ENCODE results near the gene PTCD3. TPM values are rescaled to one million over a fixed set of nuclear protein-coding genes. Genes with fewer than 3 reads are reported as not detected.
A peak's percentile ranks its signal among the peaks of the same experiment; 100 is the strongest.

PTCD3 gene
- polyA plus RNA-seq, 3 donors from 2014 or later: 15.9 to 28.8 (median 24.0) TPM

DNA sequence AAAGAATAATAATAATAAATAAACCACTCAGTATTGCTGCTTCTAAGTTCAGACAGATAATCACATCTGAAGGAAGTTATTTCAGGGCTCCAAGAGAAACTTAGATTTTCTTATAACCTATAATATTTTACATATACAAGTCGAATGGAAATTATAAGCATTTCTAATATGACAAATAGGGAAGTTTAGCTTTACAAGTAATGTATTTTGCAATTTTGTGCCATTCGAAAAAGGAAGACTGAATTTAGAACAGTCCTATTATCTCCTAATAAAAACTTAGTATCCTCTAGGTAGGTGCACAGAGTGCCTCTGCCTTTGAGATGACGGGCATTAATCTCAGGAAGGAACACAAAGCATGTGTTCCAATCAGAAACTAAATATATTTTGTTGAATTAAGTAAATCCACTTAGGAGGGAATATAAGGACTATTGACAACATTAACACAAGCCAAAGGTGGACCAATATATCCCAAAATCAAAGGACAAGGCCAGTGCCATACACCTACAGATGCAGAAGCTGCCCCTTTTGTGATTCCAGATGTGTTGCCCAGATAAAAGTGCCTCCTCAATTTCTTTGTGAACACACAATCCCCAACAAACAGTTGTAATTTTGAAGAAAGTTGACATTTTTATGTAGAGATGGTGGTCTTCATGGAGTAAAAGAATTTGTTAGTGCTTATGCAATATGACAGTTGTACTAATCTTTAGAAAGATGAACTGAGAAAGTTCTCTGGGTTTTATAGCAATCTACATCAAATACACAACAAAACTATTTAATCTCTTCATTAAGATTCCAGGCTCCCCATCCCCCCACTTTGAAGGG, 36.6 kb downstream of the PTCD3 start:
- no peaks in the 10 kb centered on the region for H3K9me3 Mint-ChIP-seq
- no peak overlapping the region for H3K4me3 Mint-ChIP-seq
- peaks cover 0 to 3% (median 1%) of the 10 kb centered on the region in 3 donors for H3K27me3 Mint-ChIP-seq (ENCODE audit: low read depth in 3 of 3)
- peaks cover 18 to 52% (median 20%) of the 10 kb centered on the region in 3 donors for H3K36me3 Mint-ChIP-seq
- H3K27ac Mint-ChIP-seq: peak overlapping the region in 3 of 6 donors; percentile 10 to 55 (median 40)
- H3K4me1 Mint-ChIP-seq: no peaks in the 10 kb centered on the region
- no peak for DNase-seq

DNA sequence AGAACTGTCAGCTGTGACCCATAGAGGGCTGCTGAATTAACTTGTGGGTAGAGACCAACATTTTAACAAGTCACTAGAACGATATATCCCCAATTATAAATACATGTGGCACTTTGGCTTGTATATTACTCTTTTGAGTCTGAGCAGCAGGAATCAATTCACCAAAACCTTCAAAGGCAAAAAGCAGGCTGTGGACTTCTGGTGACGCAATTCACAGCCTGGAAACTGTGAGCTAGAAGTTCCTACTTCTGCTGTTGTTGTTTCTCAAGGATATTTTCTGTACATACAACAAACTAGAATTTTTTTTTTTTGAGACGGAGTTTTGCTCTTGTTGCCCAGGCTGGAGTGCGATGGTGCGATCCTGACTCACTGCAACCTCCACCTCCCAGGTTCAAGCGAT, 37.3 kb downstream of the PTCD3 start:
- Mint-ChIP-seq H3K4me3 (no peak overlapping the region), H3K36me3 (peaks cover 14 to 51% (median 17%) of the 10 kb centered on the region in 3 donors), H3K27me3 (ENCODE audit: low read depth in 3 of 3) (peaks cover 0 to 3% (median 1%) of the 10 kb centered on the region in 3 donors), H3K9me3 (no peaks in the 10 kb centered on the region), H3K27ac (peak overlapping the region in 3 of 6 donors; percentile 10 to 40 (median 12)), H3K4me1 (no peaks in the 10 kb centered on the region)
- DNase-seq: no peak

- no peak for DNase-seq
- Mint-ChIP-seq H3K36me3 (peaks cover 17 to 49% (median 17%) of the 10 kb centered on the region in 3 donors), H3K4me3 (no peak overlapping the region), H3K27me3 (ENCODE audit: low read depth in 3 of 3) (peaks cover 0 to 2% (median 1%) of the 10 kb centered on the region in 3 donors), H3K9me3 (no peaks in the 10 kb centered on the region), H3K27ac (peak overlapping the region in 2 of 6 donors; percentile 25 to 64), H3K4me1 (no peaks in the 10 kb centered on the region)
Observed at GRCh38 chr2:86143926-86144685, 38.1 kb downstream of the PTCD3 start.

DNA sequence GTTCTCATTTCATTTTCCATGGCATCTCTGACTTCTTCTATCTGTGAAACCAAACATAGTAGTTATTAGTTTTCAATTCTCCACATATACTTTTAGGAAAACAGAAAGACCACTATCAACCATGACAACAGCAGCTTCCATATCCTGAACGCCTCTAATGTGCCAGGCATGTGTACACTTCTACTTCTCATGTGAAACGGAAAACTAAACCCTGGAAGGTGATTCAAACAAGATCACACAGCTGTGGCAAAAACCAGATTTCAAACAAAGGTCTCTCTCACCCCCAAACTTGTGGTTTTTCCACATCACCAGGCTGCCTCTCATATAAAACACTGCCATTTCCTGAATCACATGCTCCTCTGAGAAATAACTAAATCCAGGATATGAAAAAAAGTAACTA, 41.8 kb downstream of the PTCD3 start:
- Mint-ChIP-seq H3K27me3 (ENCODE audit: low read depth in 3 of 3) (peaks cover 0 to 2% (median 1%) of the 10 kb centered on the region in 3 donors), H3K27ac (peak overlapping the region in 5 of 6 donors; percentile 4 to 52 (median 30)), H3K4me1 (no peaks in the 10 kb centered on the region), H3K9me3 (no peaks in the 10 kb centered on the region), H3K4me3 (no peak overlapping the region), H3K36me3 (peaks cover 25 to 54% (median 27%) of the 10 kb centered on the region in 3 donors)
- DNase-seq: no peak

DNA sequence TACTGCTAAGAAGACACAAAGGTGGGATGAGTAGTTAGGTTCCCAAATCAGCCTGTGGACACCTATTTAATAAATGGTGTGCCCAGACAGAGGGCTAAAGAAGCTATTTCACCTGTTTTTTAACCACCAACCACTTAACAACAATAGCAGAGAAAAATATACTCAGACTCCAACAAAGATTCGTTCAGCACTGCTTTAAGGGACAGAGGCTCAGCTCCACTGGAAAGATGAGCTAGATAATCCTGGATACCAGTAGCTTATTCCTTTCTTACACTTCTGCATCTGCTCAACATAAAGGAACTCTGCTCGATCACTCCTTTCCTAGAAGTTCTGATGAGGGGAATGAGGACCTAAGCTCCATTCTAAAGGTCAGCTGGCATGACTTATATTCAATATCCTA, 44.5 kb downstream of the PTCD3 start:
- Mint-ChIP-seq H3K4me1 (no peaks in the 10 kb centered on the region), H3K27ac (peak overlapping the region in 2 of 6 donors; percentile 4 to 6), H3K9me3 (no peaks in the 10 kb centered on the region), H3K36me3 (peaks cover 30 to 49% (median 34%) of the 10 kb centered on the region in 3 donors), H3K27me3 (ENCODE audit: low read depth in 3 of 3) (peaks cover 0 to 2% (median 1%) of the 10 kb centered on the region in 3 donors), H3K4me3 (no peak overlapping the region)
- DNase-seq: no peak

DNA sequence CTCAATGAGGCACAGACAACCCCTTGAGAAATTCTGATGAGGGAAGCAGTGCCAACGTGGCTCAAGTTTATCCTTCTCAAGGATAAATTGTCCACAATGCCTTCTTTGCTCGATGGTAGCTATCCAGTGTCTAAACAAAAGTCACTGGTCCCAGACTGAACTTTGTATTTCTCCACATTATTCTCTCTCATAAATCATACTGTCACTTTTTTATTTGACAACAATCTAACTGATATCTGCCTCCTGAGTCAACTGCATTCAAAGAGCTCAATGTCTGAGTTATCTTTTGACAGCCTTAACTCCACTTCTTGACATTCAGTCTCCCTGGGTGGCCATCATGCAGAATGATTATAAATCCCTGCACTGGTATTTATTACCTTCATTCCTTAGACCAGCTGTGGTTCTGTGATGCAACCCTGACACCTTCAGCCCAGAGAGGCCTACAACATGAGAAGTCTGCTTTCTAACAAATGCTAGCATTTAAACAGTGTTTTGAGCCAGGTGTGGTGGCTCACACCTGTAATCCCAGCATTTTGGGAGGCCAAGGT, 51.0 kb downstream of the PTCD3 start:
- no peak overlapping the region for H3K4me3 Mint-ChIP-seq
- H3K27ac Mint-ChIP-seq: no peak overlapping the region
- H3K4me1 Mint-ChIP-seq: no peaks in the 10 kb centered on the region
- H3K27me3 Mint-ChIP-seq (ENCODE audit: low read depth in 3 of 3): no peaks in the 10 kb centered on the region
- no peak for DNase-seq
- peaks cover 25 to 36% (median 25%) of the 10 kb centered on the region in 3 donors for H3K36me3 Mint-ChIP-seq
- H3K9me3 Mint-ChIP-seq: no peaks in the 10 kb centered on the region

GRCh38 chr2:86158286-86158685, 52.3 kb downstream of the PTCD3 start:
- Mint-ChIP-seq H3K36me3 (peaks cover 18 to 37% (median 20%) of the 10 kb centered on the region in 3 donors), H3K9me3 (no peaks in the 10 kb centered on the region), H3K27me3 (ENCODE audit: low read depth in 3 of 3) (no peaks in the 10 kb centered on the region), H3K27ac (peak overlapping the region in 1 of 6 donors; percentile 34), H3K4me3 (no peak overlapping the region), H3K4me1 (no peaks in the 10 kb centered on the region)
- no peak for DNase-seq

DNA sequence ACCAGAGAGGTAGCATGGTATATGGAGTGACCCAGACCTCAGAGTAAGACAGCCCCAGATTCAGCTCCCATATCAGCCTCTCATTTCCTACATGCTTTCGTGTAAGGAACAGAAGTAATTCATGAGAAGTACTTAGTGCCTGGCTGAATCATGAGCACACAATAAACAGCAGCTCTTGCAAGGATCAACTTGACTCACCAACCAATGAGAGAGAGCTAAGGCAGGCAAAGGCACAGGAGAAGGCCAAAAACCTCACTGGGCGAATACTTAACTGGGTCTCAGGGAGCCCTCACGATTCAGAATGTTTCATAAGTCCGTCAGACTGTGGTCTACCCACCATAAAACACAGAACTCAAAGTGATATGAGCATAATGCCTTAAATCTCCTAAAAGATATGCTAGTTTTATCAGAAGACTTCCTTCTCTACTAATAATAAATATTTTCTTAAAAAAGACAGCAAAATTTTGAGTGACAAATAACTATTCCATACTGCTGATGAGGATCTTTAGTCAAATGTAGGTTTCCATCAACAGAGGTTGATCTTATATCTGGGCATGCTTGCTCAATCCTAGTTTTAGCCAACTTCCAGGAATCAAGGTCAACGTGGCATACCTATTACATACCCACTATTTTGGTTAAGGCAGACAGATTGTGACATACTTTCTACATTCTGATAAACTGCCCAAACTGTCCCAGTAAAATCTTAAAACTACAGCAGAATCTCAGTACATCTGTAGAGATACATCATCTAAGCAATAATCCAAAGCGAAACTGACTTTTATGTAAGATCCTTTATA, 54.3 kb downstream of the PTCD3 start:
- DNase-seq: no peak
- H3K4me1 Mint-ChIP-seq: no peaks in the 10 kb centered on the region
- H3K36me3 Mint-ChIP-seq: peaks cover 17 to 41% (median 25%) of the 10 kb centered on the region in 3 donors
- H3K9me3 Mint-ChIP-seq: no peaks in the 10 kb centered on the region
- H3K27me3 Mint-ChIP-seq (ENCODE audit: low read depth in 3 of 3): no peaks in the 10 kb centered on the region
- H3K27ac Mint-ChIP-seq: peak overlapping the region in 1 of 6 donors; percentile 40
- no peak overlapping the region for H3K4me3 Mint-ChIP-seq

GRCh38 chr2:86170449-86170848, 64.4 kb downstream of the PTCD3 start:
- Mint-ChIP-seq H3K27me3 (ENCODE audit: low read depth in 3 of 3) (peaks cover 0 to 3% (median 2%) of the 10 kb centered on the region in 3 donors), H3K4me1 (peaks cover 2 to 20% of the 10 kb centered on the region in 2 donors), H3K36me3 (peaks cover 13 to 44% (median 29%) of the 10 kb centered on the region in 3 donors), H3K4me3 (no peak overlapping the region), H3K27ac (peak overlapping the region in 2 of 6 donors; percentile 39 to 40), H3K9me3 (no peaks in the 10 kb centered on the region)
- no peak for DNase-seq

GRCh38 chr2:86171295-86171694, 65.3 kb downstream of the PTCD3 start:
- peak overlapping the region in 1 of 6 donors; percentile 40 for H3K27ac Mint-ChIP-seq
- H3K9me3 Mint-ChIP-seq: no peaks in the 10 kb centered on the region
- peaks cover 16 to 47% (median 32%) of the 10 kb centered on the region in 3 donors for H3K36me3 Mint-ChIP-seq
- H3K4me1 Mint-ChIP-seq: peaks cover 5 to 29% of the 10 kb centered on the region in 2 donors
- DNase-seq: no peak
- no peak overlapping the region for H3K4me3 Mint-ChIP-seq
- peaks cover 0 to 3% (median 2%) of the 10 kb centered on the region in 3 donors for H3K27me3 Mint-ChIP-seq (ENCODE audit: low read depth in 3 of 3)

DNA sequence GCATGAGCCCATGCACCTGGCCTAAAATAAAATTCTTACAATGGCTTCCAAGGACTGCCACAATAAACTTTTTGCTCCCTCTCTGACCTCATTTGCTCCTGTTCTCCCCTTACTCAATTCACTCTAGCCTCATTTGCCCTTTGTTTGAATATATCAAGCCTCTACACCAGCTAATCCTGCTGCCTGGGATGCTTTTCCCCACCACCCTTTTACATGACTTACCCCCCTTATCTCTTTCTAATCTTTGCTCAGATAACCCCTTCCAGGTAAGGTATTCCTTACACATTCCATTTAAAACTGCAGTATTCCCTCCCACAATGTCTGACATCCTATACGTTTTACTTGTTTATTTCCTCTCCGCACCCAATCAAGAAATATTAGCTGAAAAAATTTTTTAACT, 66.6 kb downstream of the PTCD3 start:
- Mint-ChIP-seq H3K4me3 (no peak overlapping the region), H3K4me1 (peaks cover 7 to 32% of the 10 kb centered on the region in 2 donors), H3K9me3 (no peaks in the 10 kb centered on the region), H3K36me3 (peaks cover 18 to 43% (median 30%) of the 10 kb centered on the region in 3 donors), H3K27me3 (ENCODE audit: low read depth in 3 of 3) (peaks cover 0 to 5% (median 2%) of the 10 kb centered on the region in 3 donors), H3K27ac (no peak overlapping the region)
- no peak for DNase-seq

- Mint-ChIP-seq H3K27ac (peak overlapping the region in 2 of 6 donors; percentile 21 to 25), H3K36me3 (peaks cover 8 to 28% (median 19%) of the 10 kb centered on the region in 3 donors), H3K27me3 (ENCODE audit: low read depth in 3 of 3) (peaks cover 0 to 2% (median 1%) of the 10 kb centered on the region in 3 donors), H3K4me3 (no peak overlapping the region), H3K4me1 (peaks cover 7 to 32% of the 10 kb centered on the region in 2 donors), H3K9me3 (no peaks in the 10 kb centered on the region)
- DNase-seq: no peak
Observed at GRCh38 chr2:86174445-86174844, 68.4 kb downstream of the PTCD3 start.

DNA sequence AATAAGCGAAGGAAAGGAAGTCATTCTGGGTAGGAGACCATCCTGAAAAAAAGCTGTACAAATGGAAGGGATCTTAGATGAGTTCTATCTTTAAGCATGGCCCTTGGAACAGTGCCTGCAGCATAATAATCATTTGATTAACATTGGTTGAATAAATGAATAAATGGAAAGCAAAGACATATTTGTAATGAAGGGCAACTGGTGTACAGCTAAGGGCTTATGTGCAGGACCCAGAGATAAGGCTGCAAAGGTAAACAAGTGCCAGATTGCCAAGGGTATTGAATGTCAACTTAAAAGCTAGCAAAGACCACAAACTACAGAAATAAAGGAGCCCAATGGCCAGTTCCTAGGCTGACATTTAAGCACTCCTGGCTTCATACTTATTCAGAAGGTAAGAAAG, 69.8 kb downstream of the PTCD3 start:
- peaks cover 8 to 20% (median 19%) of the 10 kb centered on the region in 3 donors for H3K36me3 Mint-ChIP-seq
- peak overlapping the region in 1 of 6 donors; percentile 25 for H3K27ac Mint-ChIP-seq
- no peak for DNase-seq
- no peak overlapping the region for H3K4me3 Mint-ChIP-seq
- H3K9me3 Mint-ChIP-seq: no peaks in the 10 kb centered on the region
- peaks cover 7 to 27% of the 10 kb centered on the region in 2 donors for H3K4me1 Mint-ChIP-seq
- H3K27me3 Mint-ChIP-seq (ENCODE audit: low read depth in 3 of 3): peaks cover 0 to 1% (median 0%) of the 10 kb centered on the region in 3 donors
